K562 (cell line): ENCODE results near the gene IMPACT. TPM values are rescaled to one million over a fixed set of nuclear protein-coding genes. Genes with fewer than 3 reads are reported as not detected.

Source experiments
- ATAC-seq: fragments of 200-7000 bp; cut with Tn5 transposase; 3 replicates; pipeline ENCODE4 v1.9.1; 2020; ENCODE audit warnings: moderate library complexity
- BruUV-seq: library from RNA; stranded (reverse); fragments of 400-500 nt; replicated peaks from 2 replicates; lab custom pipeline; 2021; lab: Mats Ljungman, UMichigan
- CTCF ChIA-PET: fragments of 300-600 bp; formaldehyde crosslinking; extraction: SDS; loops from one replicate; lab custom pipeline; 2021; ENCODE audit warnings: low intra/inter-chr PET ratio; lab: Yijun Ruan, JAX
- POLR2A ChIA-PET: fragments of 300-600, 350-650 bp; sonication (Branson Sonifier 250); formaldehyde crosslinking; extraction: SDS; loops from one replicate; lab custom pipeline; 2021; ENCODE audit warnings: antibody characterized with exemption, inconsistent platforms; lab: Yijun Ruan, JAX
- DNase-seq, 4 experiments: peaks; one replicate each; pipeline versions ENCODE4 v3.0.0 to v3.0.0-alpha.2; 2011 to 2018; ENCODE audit warnings: low spot score in 3 of 4, mixed read lengths in 3 of 4; ENCODE audit errors: extremely low read depth in 1 of 4
- FAIRE-seq: peaks from 2 replicates; lab custom pipeline; 2011; peaks lifted over from hg19 to GRCh38; lab: Jason Lieb, UNC
- H2AFZ ChIP-seq: 2 replicates; pipeline ENCODE4 v1.6.0; 2011; ENCODE audit warnings: low read depth, low read length, control low read depth, inconsistent platforms
- H3K27ac ChIP-seq: fragments of 200-600 bp; 3 replicates; pipeline ENCODE4 v1.8.0; 2011; ENCODE audit warnings: low read depth, mild to moderate bottlenecking, control low read depth, inconsistent platforms, low read length, moderate library complexity, mixed read lengths; ENCODE audit errors: extremely low read depth
- H3K27me3 ChIP-seq, 2 experiments: fragments of 300-600 bp in 1 of 2; 2 replicates in 1 of 2; 3 replicates in 1 of 2; pipeline versions ENCODE4 v1.6.0 to v1.8.0; 2011; ENCODE audit warnings: inconsistent platforms in 2 of 2, low read length in 2 of 2, mild to moderate bottlenecking in 1 of 2, mixed read lengths in 1 of 2, moderate library complexity in 1 of 2; ENCODE audit not compliant: control insufficient read depth in 2 of 2, insufficient read depth in 2 of 2
- H3K36me3 ChIP-seq: fragments of 300-600 bp; 3 replicates; pipeline ENCODE4 v1.8.0; 2011; ENCODE audit warnings: mild to moderate bottlenecking, low read length, inconsistent platforms; ENCODE audit not compliant: control insufficient read depth, insufficient read depth
- H3K4me1 ChIP-seq, 2 experiments: fragments of 200-600 bp in 1 of 2; replicated peaks in 1 of 2; 2 replicates in 1 of 2; 3 replicates in 1 of 2; pipeline versions ENCODE4 v1.5.1 to v1.8.0; 2011; ENCODE audit warnings: inconsistent platforms in 2 of 2, low read length in 2 of 2, mild to moderate bottlenecking in 1 of 2, mixed read lengths in 1 of 2, moderate library complexity in 1 of 2; ENCODE audit not compliant: control insufficient read depth in 2 of 2, insufficient read depth in 2 of 2
- H3K4me2 ChIP-seq: 2 replicates; pipeline ENCODE4 v1.6.1; 2011; ENCODE audit warnings: low read length, control low read depth, inconsistent platforms, mixed read lengths; ENCODE audit not compliant: insufficient read depth
- H3K4me3 ChIP-seq: fragments of 200-600 bp; sonication (generic), shearing (Covaris generic); 2 replicates; pipeline ENCODE4 v1.5.1; 2016; ENCODE audit warnings: control low read depth, inconsistent platforms
- H3K79me2 ChIP-seq: fragments of 200-600 bp; 3 replicates; pipeline ENCODE4 v1.8.0; 2011; ENCODE audit warnings: low read length, inconsistent platforms; ENCODE audit not compliant: control insufficient read depth, insufficient read depth
- H3K9ac ChIP-seq, 2 experiments: 2 replicates each; pipeline versions ENCODE4 v1.6.0 to v1.6.1; 2011; ENCODE audit warnings: low read depth in 2 of 2, low read length in 2 of 2, control low read depth in 1 of 2, inconsistent platforms in 1 of 2, mild to moderate bottlenecking in 1 of 2, mixed read lengths in 1 of 2; ENCODE audit not compliant: insufficient read depth in 1 of 2
- H3K9me1 ChIP-seq: one replicate; pipeline ENCODE4 v1.6.0; 2011; ENCODE audit warnings: inconsistent platforms, mild to moderate bottlenecking, low read length, moderate library complexity; ENCODE audit not compliant: control insufficient read depth, insufficient read depth
- H3K9me3 ChIP-seq: replicated peaks from 2 replicates; pipeline ENCODE4 v1.5.1; 2011; ENCODE audit warnings: low read depth, low read length, inconsistent platforms; ENCODE audit not compliant: control insufficient read depth, insufficient read depth
- H4K20me1 ChIP-seq: replicated peaks from 2 replicates; pipeline ENCODE4 v1.6.1; 2011; ENCODE audit warnings: low read length, inconsistent platforms, mixed read lengths; ENCODE audit not compliant: control insufficient read depth, insufficient read depth
- ATF4 ChIP-seq: fragments of 450-650 bp; formaldehyde crosslinking; IDR thresholded peaks from 2 replicates; pipeline ENCODE4 v1.4.0; 2022; ENCODE audit warnings: mild to moderate bottlenecking, moderate library complexity
- BRD9 ChIP-seq: fragments of 450-650 bp; IDR thresholded peaks from 2 replicates; pipeline ENCODE4 v1.6.1; 2018; ENCODE audit warnings: low read depth; ENCODE audit not compliant: partially characterized antibody
- COPS2 ChIP-seq: fragments of 450-650 bp; conservative IDR thresholded peaks from 2 replicates; pipeline ENCODE4 v1.6.1; 2016; ENCODE audit warnings: mild to moderate bottlenecking, moderate library complexity
- HIVEP1 ChIP-seq: fragments of 250-450 bp; sonication (Bioruptor Pico); IDR thresholded peaks from 2 replicates; pipeline ENCODE4 v1.4.0; 2020; ENCODE audit warnings: mild to moderate bottlenecking
- HSF4 ChIP-seq: fragments of 250-450 bp; sonication (Bioruptor Pico); IDR thresholded peaks from 2 replicates; pipeline ENCODE4 v2.1.2; 2022; ENCODE audit warnings: mild to moderate bottlenecking, moderate library complexity, borderline replicate concordance
- NR2C2 ChIP-seq, 2 experiments: fragments of 200-800 bp in 1 of 2; sonication (Bioruptor generic) in 1 of 2; sonication (generic) in 1 of 2; formaldehyde crosslinking in 1 of 2; IDR thresholded peaks; 2 replicates each; pipeline versions ENCODE4 v1.6.1 to v1.8.0; 2016 to 2022; ENCODE audit warnings: mild to moderate bottlenecking in 1 of 2, missing compliant biosample characterization in 1 of 2, missing genetic modification characterization in 1 of 2, missing genetic modification reagents in 1 of 2
- PKNOX1 ChIP-seq: fragments of 450-650 bp; IDR thresholded peaks from 2 replicates; pipeline ENCODE4 v1.6.1; 2016
- SUPT5H ChIP-seq: fragments of 450-650 bp; IDR thresholded peaks from 2 replicates; pipeline ENCODE4 v1.6.1; 2016
- TAL1 ChIP-seq: fragments of 450-650 bp; IDR thresholded peaks from 2 replicates; pipeline ENCODE4 v1.6.1; 2016; ENCODE audit warnings: mild to moderate bottlenecking
- XRCC3 ChIP-seq: fragments of 450-650 bp; IDR thresholded peaks from 2 replicates; pipeline ENCODE4 v1.6.1; 2017; ENCODE audit warnings: mild to moderate bottlenecking, moderate library complexity
- ZBTB11 ChIP-seq, 3 experiments: fragments of 200-800 bp in 1 of 3; fragments of 250-450 bp in 1 of 3; fragments of 450-650 bp in 1 of 3; sonication (Bioruptor Pico) in 1 of 3; sonication (Bioruptor generic) in 1 of 3; formaldehyde crosslinking in 1 of 3; IDR thresholded peaks; 2 replicates each; pipeline versions ENCODE4 v1.6.1 to v1.8.0; 2016 to 2022; ENCODE audit warnings: mild to moderate bottlenecking in 2 of 3, missing genetic modification characterization in 2 of 3, missing compliant biosample characterization in 1 of 3, moderate library complexity in 1 of 3
- ZBTB8A ChIP-seq: fragments of 450-650 bp; IDR thresholded peaks from 2 replicates; pipeline ENCODE4 v1.6.1; 2018; ENCODE audit warnings: mild to moderate bottlenecking, moderate library complexity; ENCODE audit not compliant: partially characterized antibody
- ZNF444 ChIP-seq: fragments of 250-450 bp; sonication (Bioruptor Pico); IDR thresholded peaks from 2 replicates; pipeline ENCODE4 v1.4.0; 2020; ENCODE audit warnings: mild to moderate bottlenecking, moderate library complexity
- ZNF589 ChIP-seq: fragments of 200-800 bp; sonication (Bioruptor generic); IDR thresholded peaks from 2 replicates; pipeline ENCODE4 v1.6.1; 2016; ENCODE audit warnings: low read depth, missing genetic modification characterization, missing compliant biosample characterization
- ZNF740 ChIP-seq, 3 experiments: fragments of 200-800 bp in 1 of 3; sonication (Bioruptor generic) in 1 of 3; sonication (generic) in 1 of 3; formaldehyde crosslinking in 1 of 3; IDR thresholded peaks; 2 replicates each; pipeline versions ENCODE4 v1.6.1 to v1.8.0; 2016 to 2022; ENCODE audit warnings: mild to moderate bottlenecking in 2 of 3, missing compliant biosample characterization in 2 of 3, missing genetic modification characterization in 2 of 3, missing genetic modification reagents in 1 of 3
- WGBS: fragments of 100-300 bp; shearing (Covaris generic); methylation state at CpG from one replicate; pipeline ENCODE4 v1.1.6; 2016; ENCODE audit warnings: low coverage, mixed read lengths; ENCODE audit not compliant: insufficient coverage; ENCODE audit errors: missing lambda C conversion rate; 5-methylcytosine and 5-hydroxymethylcytosine counted together
- in situ Hi-C: fragments of 300-500 bp; cut with MboI; formaldehyde crosslinking; loops from 4 replicates; pipeline ENCODE4 v1.15.0; 2018; ENCODE audit warnings: inconsistent platforms, mixed read lengths
- intact Hi-C: fragments of 100-400 bp; cut with micrococcal nuclease; formaldehyde crosslinking; loops from 2 replicates; pipeline ENCODE4 v1.14.2; 2022
- polyA plus RNA-seq, 8 experiments: library from polyadenylated mRNA; depleted of rRNA in 4 of 8; stranded (reverse) in 5 of 8; unstranded in 3 of 8; fragments of >200 nt; fragmentation: Nextera tagmentation in 2 of 8; fragmentation: Illumina TruSeq in 1 of 8; extraction: Ambion mirVana in 2 of 8; extraction: Trizol in 1 of 8; gene quantifications; 2 replicates each; pipeline versions ENCODE4 v1.2.1 to v1.2.3, GENCODE V29; 2011 to 2014; ENCODE audit warnings: inconsistent platforms in 1 of 8, missing spikeins in 1 of 8
- total RNA-seq, 7 experiments: library from RNA; depleted of rRNA in 6 of 7; stranded (reverse); fragments of >200 nt in 6 of 7; fragmentation: Illumina TruSeq in 2 of 7; extraction: Trizol in 2 of 7; gene quantifications; 2 replicates each; pipeline versions ENCODE4 v1.2.1 to v1.2.3, GENCODE V29; 2011 to 2021; ENCODE audit warnings: low replicate concordance in 1 of 7

Gene IMPACT
- total and polyA plus RNA-seq, 9 of the 15 experiments (the other 6 are each of a cell fraction or from before 2014, with no cell fraction given): 4.7 to 7.6 (median 5.8) TPM

- Histone ChIP-seq H2AFZ (no peak overlapping the region), H3K4me3 (no peak overlapping the region), H3K9me3 (no peaks in the 10 kb centered on the region), H3K9ac (no peak overlapping the region), H4K20me1 (no peaks in the 10 kb centered on the region; the same call in 1 of the 2 replicates), H3K27me3 (peaks cover 4 to 8% of the 10 kb centered on the region in 2 experiments; a peak in 2 of 5 replicates), H3K27ac (no peak overlapping the region), H3K4me1 (no peaks in the 10 kb centered on the region), H3K36me3 (no peaks in the 10 kb centered on the region), H3K79me2 (no peaks in the 10 kb centered on the region), H3K4me2 (no peak overlapping the region), H3K9me1 (no peaks in the 10 kb centered on the region)
- ATAC-seq (no peak), DNase-seq (no peak), FAIRE-seq (no peak)
- POLR2A ChIA-PET: no interaction called here
- intact Hi-C loops (no loop called here), in situ Hi-C loops (no loop called here)
- CTCF ChIA-PET: no interaction called here
- WGBS: 0% methylated on average over 3 of the region's 3 CpGs
- no TSS peak for BruUV-seq
- no peak for TF ChIP-seq TAL1
- no peak for TF ChIP-seq ZBTB11 (CRISPR knock-in tag; IDR thresholded peaks at IDR 0.05)
- TF ChIP-seq HIVEP1 (CRISPR knock-in tag): no peak
- no peak for TF ChIP-seq SUPT5H
- TF ChIP-seq ZBTB8A: no peak
- no peak for TF ChIP-seq ATF4 (CRISPR knock-in tag)
- no peak for TF ChIP-seq HSF4
- TF ChIP-seq NR2C2 (CRISPR knock-in tag; IDR thresholded peaks at IDR 0.05): no peak
- no peak for TF ChIP-seq NR2C2 (tag; IDR thresholded peaks at IDR 0.05)
- TF ChIP-seq ZNF444 (CRISPR knock-in tag): no peak
- TF ChIP-seq XRCC3: no peak
- no peak for TF ChIP-seq COPS2
- no peak for TF ChIP-seq PKNOX1
- no peak for TF ChIP-seq ZNF589
- TF ChIP-seq ZNF740 (CRISPR knock-in tag; IDR thresholded peaks at IDR 0.05): no peak
- no peak for TF ChIP-seq ZNF740 (tag; IDR thresholded peaks at IDR 0.05)
- TF ChIP-seq BRD9: no peak
These were observed 37.5 kb upstream of the IMPACT start for GRCh38 chr18:24388957-24389356.
